ENCODE measurements around the gene RARB.
A peak's percentile ranks its signal among the peaks of the same experiment; 100 is the strongest.

RARB gene

GRCh38 chr3:25442486-25442885, 14.4 kb downstream of the RARB start:
- Histone ChIP-seq H3K4ac (ENCODE audit: low read depth, low read length) (no peak overlapping the region), H3K4me3 (ENCODE audit: low read length) (no peak overlapping the region), H3K56ac (ENCODE audit: low read length) (no peak overlapping the region), H2BK5ac (ENCODE audit: low read length) (no peak overlapping the region), H2BK15ac (replicated peaks; ENCODE audit: low read depth) (no peak overlapping the region), H3K27me3 (ENCODE audit: insufficient read depth, low read length, poor library complexity) (no peaks in the 10 kb centered on the region), H3K23ac (ENCODE audit: low read length) (no peak overlapping the region), H3K9ac (ENCODE audit: low read length) (no peak overlapping the region), H3K36me3 (ENCODE audit: control insufficient read depth, insufficient read depth, low read length) (no peaks in the 10 kb centered on the region), H3K18ac (ENCODE audit: low read length) (no peak overlapping the region), H4K8ac (ENCODE audit: low read depth, low read length) (no peak overlapping the region), H2AK5ac (ENCODE audit: low read length) (no peak overlapping the region), H3K79me1 (ENCODE audit: low read length) (no peaks in the 10 kb centered on the region), H3K4me1 (ENCODE audit: control insufficient read depth, low read depth, low read length) (no peaks in the 10 kb centered on the region), H4K5ac (ENCODE audit: low read length) (no peak overlapping the region), H3K27ac (ENCODE audit: low read depth, low read length) (no peak overlapping the region), H2BK120ac (ENCODE audit: low read depth, low read length) (no peak overlapping the region), H3K4me2 (ENCODE audit: low read length) (no peak overlapping the region), H3K79me2 (ENCODE audit: control insufficient read depth, insufficient read depth, low read length) (no peaks in the 10 kb centered on the region)
- WGBS (ENCODE audit: extremely low coverage, insufficient coverage, low lambda C conversion rate), result no CpG with 5 or more reads among the region's 3 CpGs
- peak; percentile 19 for DNase-seq

- no peak overlapping the region for H3K4ac ChIP-seq (ENCODE audit: low read depth, low read length)
- no peak overlapping the region for H4K5ac ChIP-seq (ENCODE audit: low read length)
- no peaks in the 10 kb centered on the region for H3K79me2 ChIP-seq (ENCODE audit: control insufficient read depth, insufficient read depth, low read length)
- WGBS (ENCODE audit: extremely low coverage, insufficient coverage, low lambda C conversion rate), result no CpG with 5 or more reads among the region's 2 CpGs
- no peak overlapping the region for H2BK120ac ChIP-seq (ENCODE audit: low read depth, low read length)
- DNase-seq, result no peak
- no peak overlapping the region for H3K18ac ChIP-seq (ENCODE audit: low read length)
- H3K9ac ChIP-seq (ENCODE audit: low read length), result no peak overlapping the region
- no peak overlapping the region for H3K56ac ChIP-seq (ENCODE audit: low read length)
- H4K8ac ChIP-seq (ENCODE audit: low read depth, low read length), result no peak overlapping the region
- H2BK15ac ChIP-seq (replicated peaks; ENCODE audit: low read depth), result no peak overlapping the region
- no peaks in the 10 kb centered on the region for H3K36me3 ChIP-seq (ENCODE audit: control insufficient read depth, insufficient read depth, low read length)
- no peaks in the 10 kb centered on the region for H3K4me1 ChIP-seq (ENCODE audit: control insufficient read depth, low read depth, low read length)
- no peak overlapping the region for H2AK5ac ChIP-seq (ENCODE audit: low read length)
- H3K4me3 ChIP-seq (ENCODE audit: low read length), result no peak overlapping the region
- no peak overlapping the region for H3K27ac ChIP-seq (ENCODE audit: low read depth, low read length)
- no peak overlapping the region for H2BK5ac ChIP-seq (ENCODE audit: low read length)
- H3K79me1 ChIP-seq (ENCODE audit: low read length), result no peaks in the 10 kb centered on the region
- H3K4me2 ChIP-seq (ENCODE audit: low read length), result no peak overlapping the region
- H3K23ac ChIP-seq (ENCODE audit: low read length), result no peak overlapping the region
- H3K27me3 ChIP-seq (ENCODE audit: insufficient read depth, low read length, poor library complexity), result no peaks in the 10 kb centered on the region
These were observed 16.2 kb downstream of the RARB start for GRCh38 chr3:25444273-25444672.

GRCh38 chr3:25445731-25446130, 17.7 kb downstream of the RARB start:
- Histone ChIP-seq H4K5ac (ENCODE audit: low read length) (no peak overlapping the region), H2BK120ac (ENCODE audit: low read depth, low read length) (no peak overlapping the region)
- no CpG with 5 or more reads among the region's 4 CpGs for WGBS (ENCODE audit: extremely low coverage, insufficient coverage, low lambda C conversion rate)

GRCh38 chr3:25447285-25447684, 19.2 kb downstream of the RARB start:
- no peak overlapping the region for H3K9ac ChIP-seq (ENCODE audit: low read length)
- H3K79me2 ChIP-seq (ENCODE audit: control insufficient read depth, insufficient read depth, low read length), result no peaks in the 10 kb centered on the region
- H4K8ac ChIP-seq (ENCODE audit: low read depth, low read length), result peak overlapping the region; percentile 39
- DNase-seq, result no peak
- H3K4me1 ChIP-seq (ENCODE audit: control insufficient read depth, low read depth, low read length), result no peaks in the 10 kb centered on the region
- H2BK5ac ChIP-seq (ENCODE audit: low read length), result no peak overlapping the region
- H2BK15ac ChIP-seq (replicated peaks; ENCODE audit: low read depth), result no peak overlapping the region
- H3K27ac ChIP-seq (ENCODE audit: low read depth, low read length), result no peak overlapping the region
- H3K27me3 ChIP-seq (ENCODE audit: insufficient read depth, low read length, poor library complexity), result no peaks in the 10 kb centered on the region
- H3K18ac ChIP-seq (ENCODE audit: low read length), result peak overlapping the region; percentile 47
- no peak overlapping the region for H3K4me2 ChIP-seq (ENCODE audit: low read length)
- no peak overlapping the region for H2BK120ac ChIP-seq (ENCODE audit: low read depth, low read length)
- no peak overlapping the region for H2AK5ac ChIP-seq (ENCODE audit: low read length)
- no peak overlapping the region for H3K56ac ChIP-seq (ENCODE audit: low read length)
- H3K36me3 ChIP-seq (ENCODE audit: control insufficient read depth, insufficient read depth, low read length), result no peaks in the 10 kb centered on the region
- WGBS (ENCODE audit: extremely low coverage, insufficient coverage, low lambda C conversion rate), result no CpG with 5 or more reads among the region's 3 CpGs
- no peak overlapping the region for H3K23ac ChIP-seq (ENCODE audit: low read length)
- no peak overlapping the region for H3K4ac ChIP-seq (ENCODE audit: low read depth, low read length)
- H4K5ac ChIP-seq (ENCODE audit: low read length), result no peak overlapping the region
- no peaks in the 10 kb centered on the region for H3K79me1 ChIP-seq (ENCODE audit: low read length)
- no peak overlapping the region for H3K4me3 ChIP-seq (ENCODE audit: low read length)

More at GRCh38 chr3:25445731-25446130, 17.7 kb downstream of the RARB start:
- Histone ChIP-seq H3K27ac (ENCODE audit: low read depth, low read length) (no peak overlapping the region), H3K4me1 (ENCODE audit: control insufficient read depth, low read depth, low read length) (no peaks in the 10 kb centered on the region), H3K18ac (ENCODE audit: low read length) (no peak overlapping the region), H2BK15ac (replicated peaks; ENCODE audit: low read depth) (no peak overlapping the region), H3K4me3 (ENCODE audit: low read length) (no peak overlapping the region), H2AK5ac (ENCODE audit: low read length) (no peak overlapping the region), H2BK5ac (ENCODE audit: low read length) (no peak overlapping the region), H3K4ac (ENCODE audit: low read depth, low read length) (no peak overlapping the region), H4K8ac (ENCODE audit: low read depth, low read length) (no peak overlapping the region), H3K79me2 (ENCODE audit: control insufficient read depth, insufficient read depth, low read length) (no peaks in the 10 kb centered on the region), H3K27me3 (ENCODE audit: insufficient read depth, low read length, poor library complexity) (no peaks in the 10 kb centered on the region), H3K23ac (ENCODE audit: low read length) (no peak overlapping the region), H3K56ac (ENCODE audit: low read length) (no peak overlapping the region), H3K9ac (ENCODE audit: low read length) (no peak overlapping the region), H3K36me3 (ENCODE audit: control insufficient read depth, insufficient read depth, low read length) (no peaks in the 10 kb centered on the region), H3K79me1 (ENCODE audit: low read length) (no peaks in the 10 kb centered on the region), H3K4me2 (ENCODE audit: low read length) (no peak overlapping the region)
- no peak for DNase-seq

- Histone ChIP-seq H4K5ac (ENCODE audit: low read length) (no peak overlapping the region), H3K9ac (ENCODE audit: low read length) (no peak overlapping the region), H3K27ac (ENCODE audit: low read depth, low read length) (no peak overlapping the region), H2AK5ac (ENCODE audit: low read length) (no peak overlapping the region), H3K4me2 (ENCODE audit: low read length) (no peak overlapping the region), H3K36me3 (ENCODE audit: control insufficient read depth, insufficient read depth, low read length) (no peaks in the 10 kb centered on the region), H3K23ac (ENCODE audit: low read length) (no peak overlapping the region), H3K4me1 (ENCODE audit: control insufficient read depth, low read depth, low read length) (no peaks in the 10 kb centered on the region), H3K4me3 (ENCODE audit: low read length) (no peak overlapping the region), H2BK5ac (ENCODE audit: low read length) (no peak overlapping the region), H3K27me3 (ENCODE audit: insufficient read depth, low read length, poor library complexity) (no peaks in the 10 kb centered on the region), H3K18ac (ENCODE audit: low read length) (no peak overlapping the region), H4K8ac (ENCODE audit: low read depth, low read length) (no peak overlapping the region), H3K79me2 (ENCODE audit: control insufficient read depth, insufficient read depth, low read length) (no peaks in the 10 kb centered on the region), H3K79me1 (ENCODE audit: low read length) (no peaks in the 10 kb centered on the region), H3K4ac (ENCODE audit: low read depth, low read length) (no peak overlapping the region), H3K56ac (ENCODE audit: low read length) (no peak overlapping the region), H2BK15ac (replicated peaks; ENCODE audit: low read depth) (no peak overlapping the region), H2BK120ac (ENCODE audit: low read depth, low read length) (no peak overlapping the region)
- WGBS (ENCODE audit: extremely low coverage, insufficient coverage, low lambda C conversion rate), result no CpG with 5 or more reads among the region's 3 CpGs
- no peak for DNase-seq
These were observed 19.9 kb downstream of the RARB start for GRCh38 chr3:25447925-25448324.
